ENCODE data around the gene RPL15.
A peak's percentile ranks its signal among the peaks of the same experiment; 100 is the strongest.
"Not testable (repeated sequence)": the region's sequence is repeated elsewhere in the genome, so short reads cannot be mapped to it uniquely, and the experiment has no call there.

Gene RPL15

DNA sequence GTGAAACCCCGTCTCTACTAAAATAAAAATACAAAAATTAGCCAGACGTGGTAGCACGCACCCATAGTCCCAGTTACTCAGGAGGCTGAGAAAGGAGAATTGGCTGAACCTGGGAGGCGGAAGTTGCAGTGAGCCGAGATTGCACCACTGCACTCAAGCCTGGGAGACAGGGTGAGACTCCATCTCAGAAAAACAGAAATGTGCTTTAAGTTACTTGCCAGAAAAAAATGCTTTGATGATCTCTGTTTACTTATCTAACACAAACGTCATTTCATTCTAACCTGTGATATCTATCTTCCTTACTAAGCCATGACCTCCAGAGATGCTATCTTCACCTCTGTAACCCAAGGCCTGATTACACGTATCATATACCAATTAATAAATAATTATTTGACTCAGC, 7.6 kb upstream of the RPL15 start:
- no peak for DNase-seq (ENCODE audit: low spot score)
- TF ChIP-seq, protein P1, sequence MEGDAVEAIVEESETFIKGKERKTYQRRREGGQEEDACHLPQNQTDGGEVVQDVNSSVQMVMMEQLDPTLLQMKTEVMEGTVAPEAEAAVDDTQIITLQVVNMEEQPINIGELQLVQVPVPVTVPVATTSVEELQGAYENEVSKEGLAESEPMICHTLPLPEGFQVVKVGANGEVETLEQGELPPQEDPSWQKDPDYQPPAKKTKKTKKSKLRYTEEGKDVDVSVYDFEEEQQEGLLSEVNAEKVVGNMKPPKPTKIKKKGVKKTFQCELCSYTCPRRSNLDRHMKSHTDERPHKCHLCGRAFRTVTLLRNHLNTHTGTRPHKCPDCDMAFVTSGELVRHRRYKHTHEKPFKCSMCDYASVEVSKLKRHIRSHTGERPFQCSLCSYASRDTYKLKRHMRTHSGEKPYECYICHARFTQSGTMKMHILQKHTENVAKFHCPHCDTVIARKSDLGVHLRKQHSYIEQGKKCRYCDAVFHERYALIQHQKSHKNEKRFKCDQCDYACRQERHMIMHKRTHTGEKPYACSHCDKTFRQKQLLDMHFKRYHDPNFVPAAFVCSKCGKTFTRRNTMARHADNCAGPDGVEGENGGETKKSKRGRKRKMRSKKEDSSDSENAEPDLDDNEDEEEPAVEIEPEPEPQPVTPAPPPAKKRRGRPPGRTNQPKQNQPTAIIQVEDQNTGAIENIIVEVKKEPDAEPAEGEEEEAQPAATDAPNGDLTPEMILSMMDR (IDR thresholded peaks at IDR 0.05; ENCODE audit: extremely low read depth, insufficient read depth, missing control alignments): no peak
- in situ Hi-C loops (cut with MboI; ENCODE audit: low pct_unique_long_range_greater_than_20kb, low sequenced_read_pairs, unreplicated experiment): no loop called here

DNA sequence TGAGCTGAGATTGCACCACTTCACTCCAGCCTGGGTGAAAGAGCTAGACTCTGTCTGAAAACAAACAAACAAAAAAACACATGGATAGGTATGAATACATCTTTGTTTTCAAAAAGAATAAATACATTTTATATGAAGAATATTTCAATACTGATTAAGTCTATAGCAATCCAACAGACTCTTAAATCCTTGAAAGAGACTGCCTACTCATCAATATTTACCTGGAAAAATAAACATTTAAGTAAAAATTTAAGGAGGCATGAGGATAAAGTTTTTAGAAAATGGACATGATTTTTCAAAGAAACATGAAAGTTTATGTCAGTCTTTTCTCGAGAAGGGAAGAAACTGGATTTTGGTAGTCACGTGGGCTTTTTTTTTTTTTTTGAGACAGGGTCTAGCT, 5.5 kb upstream of the RPL15 start:
- in situ Hi-C loops (cut with MboI; ENCODE audit: low pct_unique_long_range_greater_than_20kb, low sequenced_read_pairs, unreplicated experiment): no loop called here
- TF ChIP-seq, protein P1 (IDR thresholded peaks at IDR 0.05; ENCODE audit: extremely low read depth, insufficient read depth, missing control alignments): no peak
- no peak for DNase-seq (ENCODE audit: low spot score)

DNA sequence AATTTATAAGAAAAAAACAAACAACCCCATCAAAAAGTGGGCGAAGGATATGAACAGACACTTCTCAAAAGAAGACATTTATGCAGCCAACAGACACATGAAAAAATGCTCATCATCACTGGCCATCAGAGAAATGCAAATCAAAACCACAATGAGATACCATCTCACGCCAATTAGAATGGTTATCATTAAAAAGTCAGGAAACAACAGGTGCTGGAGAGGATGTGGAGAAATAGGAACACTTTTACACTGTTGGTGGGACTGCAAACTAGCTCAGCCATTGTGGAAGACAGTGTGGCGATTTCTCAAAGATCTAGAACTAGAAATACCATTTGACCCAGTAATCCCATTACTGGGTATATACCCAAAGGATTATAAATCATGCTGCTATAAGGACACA, 4.6 kb upstream of the RPL15 start:
- not testable (repeated sequence) for DNase-seq (ENCODE audit: low spot score)

DNA sequence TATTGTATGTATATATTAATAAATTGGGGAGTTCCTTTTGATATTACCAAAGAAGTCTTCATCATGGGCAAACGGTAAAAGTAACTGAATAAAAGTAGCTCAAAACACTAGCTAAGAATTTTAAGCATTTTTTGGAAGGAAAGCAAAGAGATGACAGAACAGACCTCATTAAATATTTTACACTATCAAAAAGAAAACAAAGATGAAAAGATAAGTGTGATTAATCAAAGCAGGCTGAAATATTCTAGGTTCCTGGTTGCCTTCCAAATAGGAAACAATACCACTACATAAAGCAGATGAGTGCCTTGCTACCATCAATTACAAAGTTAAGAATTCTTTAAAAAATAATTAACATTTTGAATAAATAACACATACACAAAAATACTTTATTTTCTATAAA, 3.8 kb upstream of the RPL15 start:
- in situ Hi-C loops (cut with MboI; ENCODE audit: low pct_unique_long_range_greater_than_20kb, low sequenced_read_pairs, unreplicated experiment): no loop called here
- no peak for DNase-seq (ENCODE audit: low spot score)
- TF ChIP-seq, protein P1 (IDR thresholded peaks at IDR 0.05; ENCODE audit: extremely low read depth, insufficient read depth, missing control alignments): no peak

More for the DNA sequence above, 4.6 kb upstream of the RPL15 start:
- in situ Hi-C loops (cut with MboI; ENCODE audit: low pct_unique_long_range_greater_than_20kb, low sequenced_read_pairs, unreplicated experiment): not testable (repeated sequence)

DNA sequence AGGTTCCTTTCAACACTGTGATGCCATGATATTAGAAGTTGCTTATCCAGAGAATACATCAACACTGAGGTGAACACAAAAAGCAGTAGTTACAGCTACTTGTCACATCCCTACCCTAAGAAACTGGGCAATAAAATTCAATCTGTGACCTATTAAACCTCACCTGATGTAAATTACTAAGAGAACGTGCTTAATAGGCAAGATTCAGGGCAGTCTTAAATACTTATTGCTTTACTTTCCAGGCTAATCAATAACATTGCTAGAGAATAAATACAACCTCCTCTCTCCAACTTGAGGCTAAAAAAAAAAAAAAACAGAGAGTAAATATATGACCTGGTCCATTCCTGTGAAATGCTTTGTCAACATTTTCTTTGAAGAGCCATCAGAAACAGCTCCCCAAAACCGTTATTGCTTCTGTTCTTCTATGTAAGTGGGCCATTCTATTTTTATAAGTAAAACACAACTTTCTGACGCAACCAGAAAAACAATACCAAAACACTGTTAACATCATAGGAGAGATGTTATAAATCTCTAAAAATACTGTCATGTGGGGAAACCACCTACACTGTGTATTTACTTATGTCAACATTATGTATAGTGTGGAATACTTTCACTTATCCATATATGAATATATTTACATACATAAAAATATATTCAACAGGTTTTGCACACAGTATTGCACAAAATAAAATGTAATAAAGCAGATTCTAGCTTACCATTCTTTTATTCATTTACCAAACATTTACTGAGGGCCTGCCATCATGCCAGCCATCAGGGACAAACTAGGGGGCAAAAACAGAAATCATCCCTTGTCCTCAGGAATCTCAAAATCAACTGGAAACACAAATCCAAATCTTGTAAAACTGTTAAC, 2.8 kb upstream of the RPL15 start:
- TF ChIP-seq, protein P1 (IDR thresholded peaks at IDR 0.05; ENCODE audit: extremely low read depth, insufficient read depth, missing control alignments): no peak
- DNase-seq (ENCODE audit: low spot score): peak; percentile 33
- in situ Hi-C loops (cut with MboI; ENCODE audit: low pct_unique_long_range_greater_than_20kb, low sequenced_read_pairs, unreplicated experiment): no loop called here

DNA sequence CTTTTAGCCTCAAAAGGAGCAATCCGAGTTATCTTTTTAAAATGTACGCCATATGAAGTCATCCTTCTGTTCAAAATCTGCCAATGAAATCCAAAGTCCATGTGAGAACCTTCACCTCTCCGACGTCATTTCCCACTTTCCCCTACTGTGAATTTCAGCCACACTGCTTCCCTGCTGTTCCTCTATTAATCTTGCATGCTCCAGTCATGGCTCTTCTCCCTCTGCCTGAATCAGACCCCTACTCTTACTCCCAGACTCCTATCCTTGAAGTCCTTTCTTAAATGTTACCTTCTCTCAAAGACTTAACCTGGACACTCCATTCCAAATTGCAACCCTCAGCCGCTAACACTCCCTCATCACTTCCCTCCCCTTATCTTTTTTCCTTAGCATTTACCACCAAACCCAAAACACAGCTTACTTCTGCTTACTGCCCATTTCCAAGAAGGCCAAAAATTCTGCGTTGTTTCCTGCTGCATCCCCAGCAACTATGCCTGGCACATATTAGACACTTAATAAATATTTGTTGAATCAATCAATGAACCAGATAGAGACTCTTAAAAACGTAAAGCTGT, 1.3 kb upstream of the RPL15 start:
- TF ChIP-seq, protein P1 (IDR thresholded peaks at IDR 0.05; ENCODE audit: extremely low read depth, insufficient read depth, missing control alignments): no peak
- in situ Hi-C loops (cut with MboI; ENCODE audit: low pct_unique_long_range_greater_than_20kb, low sequenced_read_pairs, unreplicated experiment): no loop called here
- DNase-seq (ENCODE audit: low spot score): no peak

Data from GM13977 (cell line).